IMR-90 (cell line): ENCODE measurements around the gene CILP. TPM values are rescaled to one million over a fixed set of nuclear protein-coding genes. Genes with fewer than 3 reads are reported as not detected.

ENCODE experiments used
- ATAC-seq: fragments of 200-7000 bp; cut with Tn5 transposase; 2 replicates; pipeline ENCODE4 v1.9.1; 2020; ENCODE audit warnings: low read depth, mild to moderate bottlenecking, moderate library complexity
- BruUV-seq: library from RNA; stranded (reverse); fragments of 400-500 nt; replicated peaks from 2 replicates; lab custom pipeline; 2021; lab: Mats Ljungman, UMichigan
- CTCF ChIA-PET: fragments of 300-600 bp; formaldehyde crosslinking; extraction: SDS; loops from one replicate; lab custom pipeline; 2021; ENCODE audit warnings: antibody characterized with exemption; lab: Yijun Ruan, JAX
- POLR2A ChIA-PET: fragments of 300-600 bp; sonication (Branson Sonifier 250); formaldehyde crosslinking; loops from one replicate; lab custom pipeline; 2022; ENCODE audit warnings: antibody characterized with exemption; ENCODE audit not compliant: unreplicated experiment; lab: Charles Lee
- DNase-seq: peaks from one replicate; pipeline ENCODE4 v3.0.0; 2013
- H2AFZ ChIP-seq: replicated peaks from 2 replicates; pipeline ENCODE3; 2013; ENCODE audit warnings: low read length, mild to moderate bottlenecking; ENCODE audit not compliant: poor library complexity
- H2AK5ac ChIP-seq: 2 replicates; pipeline ENCODE4 v1.6.1; 2013; ENCODE audit warnings: low read depth, low read length, inconsistent platforms
- H2AK9ac ChIP-seq: replicated peaks from 2 replicates; pipeline ENCODE3; 2013; ENCODE audit warnings: mild to moderate bottlenecking, low read depth, low read length, moderate library complexity; ENCODE audit not compliant: poor library complexity
- H2BK120ac ChIP-seq: 2 replicates; pipeline ENCODE4 v1.6.1; 2013; ENCODE audit warnings: low read depth, low read length, inconsistent platforms
- H2BK15ac ChIP-seq: 3 replicates; pipeline ENCODE4 v1.6.1; 2013; ENCODE audit warnings: low read depth, low read length, inconsistent platforms
- H2BK20ac ChIP-seq: 2 replicates; pipeline ENCODE4 v1.6.1; 2013; ENCODE audit warnings: low read depth, mild to moderate bottlenecking, inconsistent platforms, low read length, moderate library complexity
- H2BK5ac ChIP-seq: 2 replicates; pipeline ENCODE4 v1.6.1; 2013; ENCODE audit warnings: mild to moderate bottlenecking, low read depth, low read length, inconsistent platforms; ENCODE audit not compliant: poor library complexity, severe bottlenecking
- H3K14ac ChIP-seq: replicated peaks from 2 replicates; pipeline ENCODE4 v1.6.1; 2013; ENCODE audit warnings: low read depth, low read length, inconsistent platforms
- H3K18ac ChIP-seq: 2 replicates; pipeline ENCODE4 v1.6.1; 2013; ENCODE audit warnings: low read depth, low read length, control low read depth
- H3K23ac ChIP-seq: 2 replicates; pipeline ENCODE4 v1.6.1; 2013; ENCODE audit warnings: low read depth, low read length, inconsistent platforms
- H3K27ac ChIP-seq: 2 replicates; pipeline ENCODE4 v1.5.1; 2013; ENCODE audit warnings: mild to moderate bottlenecking, control low read depth, low read length; ENCODE audit not compliant: insufficient read depth
- H3K27me3 ChIP-seq: 2 replicates; pipeline ENCODE4 v1.6.1; 2013; ENCODE audit warnings: low read length; ENCODE audit not compliant: control insufficient read depth, insufficient read depth
- H3K36me3 ChIP-seq: 2 replicates; pipeline ENCODE4 v1.6.1; 2013; ENCODE audit warnings: low read length, mixed read lengths; ENCODE audit not compliant: control insufficient read depth, insufficient read depth
- H3K4ac ChIP-seq: 2 replicates; pipeline ENCODE4 v1.6.1; 2013; ENCODE audit warnings: low read depth, low read length, inconsistent platforms
- H3K4me1 ChIP-seq: 2 replicates; pipeline ENCODE4 v1.6.1; 2013; ENCODE audit warnings: low read length, mixed read lengths; ENCODE audit not compliant: control insufficient read depth, insufficient read depth
- H3K4me2 ChIP-seq: 2 replicates; pipeline ENCODE4 v1.6.1; 2013; ENCODE audit warnings: low read depth, mild to moderate bottlenecking, control low read depth, low read length, moderate library complexity
- H3K4me3 ChIP-seq: 2 replicates; pipeline ENCODE4 v1.5.1; 2013; ENCODE audit warnings: low read depth, mild to moderate bottlenecking, control low read depth, low read length, moderate library complexity; ENCODE audit not compliant: insufficient read depth
- H3K56ac ChIP-seq: 2 replicates; pipeline ENCODE4 v1.6.1; 2013; ENCODE audit warnings: low read length, inconsistent platforms; ENCODE audit not compliant: insufficient read depth; ENCODE audit errors: extremely low read depth
- H3K79me1 ChIP-seq, 2 experiments: 2 replicates each; pipeline ENCODE4 v1.6.1; 2013; ENCODE audit warnings: low read length in 2 of 2, inconsistent platforms in 1 of 2, low read depth in 1 of 2
- H3K9ac ChIP-seq: 2 replicates; pipeline ENCODE4 v1.6.1; 2013; ENCODE audit warnings: low read depth, low read length, control low read depth
- H3K9me1 ChIP-seq: 2 replicates; pipeline ENCODE4 v1.6.1; 2013; ENCODE audit warnings: low read length, inconsistent platforms; ENCODE audit not compliant: insufficient read depth
- H3K9me3 ChIP-seq: 2 replicates; pipeline ENCODE4 v1.6.1; 2013; ENCODE audit warnings: low read length; ENCODE audit not compliant: control insufficient read depth, insufficient read depth
- H4K20me1 ChIP-seq: 2 replicates; pipeline ENCODE4 v1.6.1; 2013; ENCODE audit warnings: low read length, inconsistent platforms; ENCODE audit not compliant: insufficient read depth
- H4K5ac ChIP-seq: 2 replicates; pipeline ENCODE4 v1.6.1; 2013; ENCODE audit warnings: mild to moderate bottlenecking, low read depth, low read length, control low read depth
- H4K8ac ChIP-seq, 2 experiments: 2 replicates each; pipeline ENCODE4 v1.6.1; 2013; ENCODE audit warnings: low read depth in 2 of 2, low read length in 2 of 2, control low read depth in 1 of 2, inconsistent platforms in 1 of 2
- H4K91ac ChIP-seq: 2 replicates; pipeline ENCODE4 v1.6.1; 2013; ENCODE audit warnings: low read depth, low read length, inconsistent platforms; ENCODE audit not compliant: insufficient read depth
- CEBPB ChIP-seq: IDR thresholded peaks from 2 replicates; pipeline ENCODE4 v1.6.1; 2012; ENCODE audit warnings: low read depth, low read length, improper control_type of control experiment
- MAFK ChIP-seq: IDR thresholded peaks from 2 replicates; pipeline ENCODE4 v1.6.1; 2012; ENCODE audit warnings: low read depth, low read length, improper control_type of control experiment
- NFE2L2 ChIP-seq: fragments of 150-350 bp; IDR thresholded peaks from 2 replicates; pipeline ENCODE4 v1.6.1; 2016; ENCODE audit warnings: low read depth, mild to moderate bottlenecking, low read length
- RCOR1 ChIP-seq: IDR thresholded peaks from 2 replicates; pipeline ENCODE4 v1.6.1; 2012; ENCODE audit warnings: mild to moderate bottlenecking, low read length, improper control_type of control experiment; ENCODE audit not compliant: insufficient replicate concordance
- SMC3 ChIP-seq: fragments of 150-350 bp; IDR thresholded peaks from 2 replicates; pipeline ENCODE4 v1.6.1; 2016; ENCODE audit warnings: low read depth, mild to moderate bottlenecking, antibody characterized with exemption, low read length, moderate library complexity
- WGBS, 2 experiments: methylation state at CpG; one replicate each; pipeline versions ENCODE4 v1.1.5 to v1.1.7; 2013; ENCODE audit warnings: missing lambda C conversion rate in 2 of 2; ENCODE audit not compliant: insufficient read length in 1 of 2; ENCODE audit errors: extremely low coverage in 2 of 2; 5-methylcytosine and 5-hydroxymethylcytosine counted together
- dilution Hi-C: fragments of 300-500 bp; cut with HindIII; formaldehyde crosslinking; loops from one replicate; pipeline ENCODE4 v1.14.3; 2018; ENCODE audit warnings: low sequenced_read_pairs; ENCODE audit not compliant: unreplicated experiment
- in situ Hi-C: fragments of 300-500 bp; cut with MboI; formaldehyde crosslinking; loops from 3 replicates; pipeline ENCODE4 v1.14.3; 2019; ENCODE audit warnings: low sequenced_read_pairs, inconsistent platforms, mixed read lengths
- intact Hi-C: fragments of 100-400 bp; cut with micrococcal nuclease; formaldehyde crosslinking; loops from 2 replicates; pipeline ENCODE4 v1.10.0; 2022
- polyA plus RNA-seq, 3 experiments: library from polyadenylated mRNA; depleted of rRNA; stranded (reverse); fragments of >200 nt; gene quantifications; 2 replicates each; pipeline ENCODE4 v1.2.3, GENCODE V29; 2012; ENCODE audit warnings: low replicate concordance in 1 of 3
- total RNA-seq: library from RNA; depleted of rRNA; stranded (reverse); fragments of >200 nt; gene quantifications from 2 replicates; pipeline ENCODE4 v1.2.3, GENCODE V29; 2012

The CILP gene
- total and polyA plus RNA-seq, 2 of the 4 experiments (the other 2 are of a cell fraction), result under 0.01 to 0.02 TPM

DNA sequence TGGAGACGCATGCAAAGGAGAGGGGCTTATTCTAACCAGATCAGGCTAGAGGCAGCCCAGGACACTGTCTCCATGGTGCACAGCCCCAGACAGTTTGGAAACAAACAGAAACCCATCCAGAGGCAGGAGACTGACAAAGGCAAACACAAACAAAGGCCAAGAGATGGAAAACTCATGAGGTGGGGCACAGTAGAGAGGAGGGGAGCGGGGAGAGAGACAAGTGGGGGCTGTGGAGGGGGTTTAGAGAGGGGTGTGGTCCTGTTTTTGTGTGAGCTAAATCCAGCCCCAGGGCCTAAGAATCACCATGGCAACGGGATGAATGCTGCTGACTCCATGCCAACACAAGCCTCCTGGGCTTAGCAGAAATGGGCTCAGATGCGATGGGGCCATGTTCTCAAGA lies 43.1 kb upstream of the CILP start:
- H3K9me3 ChIP-seq, result no peaks in the 10 kb centered on the region
- H2BK15ac ChIP-seq, result no peak overlapping the region
- DNase-seq (no peak), ATAC-seq (no peak)
- H3K79me1 ChIP-seq, result no peaks in the 10 kb centered on the region
- no peak overlapping the region for H3K4ac ChIP-seq
- no peak overlapping the region for H3K14ac ChIP-seq
- no peak overlapping the region for H2BK20ac ChIP-seq
- H4K8ac ChIP-seq, result no peak overlapping the region
- H2AK5ac ChIP-seq, result no peak overlapping the region
- H2BK120ac ChIP-seq, result no peak overlapping the region
- H3K4me3 ChIP-seq, result no peak overlapping the region
- in situ Hi-C loops, result no loop called here
- no peak overlapping the region for H4K5ac ChIP-seq
- H3K23ac ChIP-seq, result no peak overlapping the region
- H4K91ac ChIP-seq, result no peak overlapping the region
- ChIA-PET CTCF (no interaction called here), POLR2A (no interaction called here)
- H3K27me3 ChIP-seq, result no peaks in the 10 kb centered on the region
- H3K9me1 ChIP-seq, result no peaks in the 10 kb centered on the region; the same call in 1 of the 2 replicates
- dilution Hi-C loops, result no loop called here
- intact Hi-C loops, result no loop called here
- no peak overlapping the region for H3K9ac ChIP-seq
- H3K27ac ChIP-seq, result no peak overlapping the region
- 0 out of 2 replicates have a peak, but pooled peaks cover 2% of the 10 kb centered on the region for H3K36me3 ChIP-seq
- no TSS peak for BruUV-seq
- H3K56ac ChIP-seq, result no peak overlapping the region
- peaks cover 5% of the 10 kb centered on the region; the same call in 1 of the 2 replicates for H3K4me1 ChIP-seq
- 0% methylated on average over 1 of the region's 4 CpGs; no CpG with 5 or more reads in 1 of the 2 experiments for WGBS, 2 experiments
- no peak overlapping the region for H2AK9ac ChIP-seq
- no peak overlapping the region for H3K18ac ChIP-seq
- no peaks in the 10 kb centered on the region for H4K20me1 ChIP-seq
- no peak for TF ChIP-seq NFE2L2
- TF ChIP-seq MAFK, result no peak
- no peak for TF ChIP-seq SMC3
- TF ChIP-seq CEBPB, result no peak
- TF ChIP-seq RCOR1, result no peak
- H2AFZ ChIP-seq, result no peak overlapping the region
- no peak overlapping the region for H2BK5ac ChIP-seq
- no peak overlapping the region for H3K4me2 ChIP-seq
